Neutrophil (primary cell): Measurements from ENCODE around the gene CACNA2D4.

Experiments used
- H3K27ac ChIP-seq: fragments of 200-600 bp; sonication (generic); 2 replicates; pipeline ENCODE4 v1.5.1; 2016; ENCODE audit warnings: mild to moderate bottlenecking, moderate library complexity
- H3K27me3 ChIP-seq: fragments of 200-600 bp; sonication (generic); 2 replicates; pipeline ENCODE4 v1.6.0; 2016; ENCODE audit warnings: mild to moderate bottlenecking
- H3K36me3 ChIP-seq: fragments of 200-600 bp; sonication (generic); 2 replicates; pipeline ENCODE4 v1.5.1; 2017
- H3K4me1 ChIP-seq, 2 experiments: fragments of 200-600 bp in 1 of 2; sonication (generic) in 1 of 2; 1 replicate in 1 of 2; 2 replicates in 1 of 2; pipeline versions ENCODE4 v1.5.1 to v1.6.1; 2013 to 2016; ENCODE audit warnings: low read depth in 1 of 2, low read length in 1 of 2, mild to moderate bottlenecking in 1 of 2, moderate library complexity in 1 of 2; ENCODE audit not compliant: control insufficient read depth in 1 of 2, insufficient read depth in 1 of 2
- H3K4me3 ChIP-seq, 2 experiments: fragments of 200-600 bp in 1 of 2; sonication (generic) in 1 of 2; 1 replicate in 1 of 2; 2 replicates in 1 of 2; pipeline ENCODE4 v1.5.1; 2013 to 2016; ENCODE audit warnings: low read depth in 1 of 2, low read length in 1 of 2, mild to moderate bottlenecking in 1 of 2, moderate library complexity in 1 of 2
- H3K9me3 ChIP-seq: fragments of 200-600 bp; sonication (generic); 2 replicates; pipeline ENCODE4 v1.5.1; 2016
- CTCF ChIP-seq: fragments of 200-600 bp; sonication (generic); IDR thresholded peaks from 2 replicates; pipeline ENCODE4 v1.5.1; 2016; ENCODE audit warnings: antibody characterized with exemption

The CACNA2D4 gene

GRCh38 chr12:1812650-1813302 lies 105.7 kb downstream of the CACNA2D4 start:
- H3K4me3 ChIP-seq, result peak overlapping the region; percentile 55 to 60
- H3K9me3 ChIP-seq, result no peaks in the 10 kb centered on the region
- H3K27ac ChIP-seq, result peak overlapping the region; percentile 97
- peak; percentile 33 for TF ChIP-seq CTCF
- H3K36me3 ChIP-seq, result no peaks in the 10 kb centered on the region
- peaks cover 38 to 41% of the 10 kb centered on the region in 2 experiments for H3K4me1 ChIP-seq
- peaks cover 15% of the 10 kb centered on the region for H3K27me3 ChIP-seq

GRCh38 chr12:1811948-1812291 lies 106.5 kb downstream of the CACNA2D4 start:
- peaks cover 15% of the 10 kb centered on the region for H3K27me3 ChIP-seq
- no peaks in the 10 kb centered on the region for H3K36me3 ChIP-seq
- peak overlapping the region; percentile 55 to 60 for H3K4me3 ChIP-seq
- H3K9me3 ChIP-seq, result no peaks in the 10 kb centered on the region
- peak overlapping the region; percentile 97 for H3K27ac ChIP-seq
- peaks cover 38 to 41% of the 10 kb centered on the region in 2 experiments for H3K4me1 ChIP-seq
- TF ChIP-seq CTCF, result no peak

GRCh38 chr12:1811281-1811947 lies 107.0 kb downstream of the CACNA2D4 start:
- H3K27ac ChIP-seq, result peak overlapping the region; percentile 97
- H3K4me1 ChIP-seq, result peaks cover 38 to 41% of the 10 kb centered on the region in 2 experiments
- TF ChIP-seq CTCF, result no peak
- no peaks in the 10 kb centered on the region for H3K36me3 ChIP-seq
- no peaks in the 10 kb centered on the region for H3K9me3 ChIP-seq
- H3K27me3 ChIP-seq, result peaks cover 12% of the 10 kb centered on the region
- H3K4me3 ChIP-seq, result peak overlapping the region in 1 of 2 experiments; percentile 55

GRCh38 chr12:1810931-1811280 lies 107.5 kb downstream of the CACNA2D4 start:
- TF ChIP-seq CTCF, result no peak
- Histone ChIP-seq H3K27ac (peak overlapping the region; percentile 97), H3K36me3 (no peaks in the 10 kb centered on the region), H3K9me3 (no peaks in the 10 kb centered on the region), H3K4me3 (no peak overlapping the region), H3K27me3 (peaks cover 7% of the 10 kb centered on the region), H3K4me1 (peaks cover 38 to 41% of the 10 kb centered on the region in 2 experiments)

GRCh38 chr12:1810201-1810930 lies 108.1 kb downstream of the CACNA2D4 start:
- TF ChIP-seq CTCF, result no peak
- Histone ChIP-seq H3K9me3 (no peaks in the 10 kb centered on the region), H3K27me3 (peaks cover 2% of the 10 kb centered on the region), H3K4me1 (peaks cover 38 to 41% of the 10 kb centered on the region in 2 experiments), H3K4me3 (no peak overlapping the region), H3K27ac (peak overlapping the region; percentile 53), H3K36me3 (no peaks in the 10 kb centered on the region)
